HG02588 (cell line): ENCODE results near the gene NCAM1.
A peak's percentile ranks its signal among the peaks of the same experiment; 100 is the strongest.

Experiments used
- ATAC-seq: cut with Tn5 transposase; IDR thresholded peaks from one replicate; pipeline ENCODE4 v1.9.1; 2021; ENCODE audit warnings: mild to moderate bottlenecking, moderate library complexity; ENCODE audit not compliant: unreplicated experiment

The NCAM1 gene

DNA sequence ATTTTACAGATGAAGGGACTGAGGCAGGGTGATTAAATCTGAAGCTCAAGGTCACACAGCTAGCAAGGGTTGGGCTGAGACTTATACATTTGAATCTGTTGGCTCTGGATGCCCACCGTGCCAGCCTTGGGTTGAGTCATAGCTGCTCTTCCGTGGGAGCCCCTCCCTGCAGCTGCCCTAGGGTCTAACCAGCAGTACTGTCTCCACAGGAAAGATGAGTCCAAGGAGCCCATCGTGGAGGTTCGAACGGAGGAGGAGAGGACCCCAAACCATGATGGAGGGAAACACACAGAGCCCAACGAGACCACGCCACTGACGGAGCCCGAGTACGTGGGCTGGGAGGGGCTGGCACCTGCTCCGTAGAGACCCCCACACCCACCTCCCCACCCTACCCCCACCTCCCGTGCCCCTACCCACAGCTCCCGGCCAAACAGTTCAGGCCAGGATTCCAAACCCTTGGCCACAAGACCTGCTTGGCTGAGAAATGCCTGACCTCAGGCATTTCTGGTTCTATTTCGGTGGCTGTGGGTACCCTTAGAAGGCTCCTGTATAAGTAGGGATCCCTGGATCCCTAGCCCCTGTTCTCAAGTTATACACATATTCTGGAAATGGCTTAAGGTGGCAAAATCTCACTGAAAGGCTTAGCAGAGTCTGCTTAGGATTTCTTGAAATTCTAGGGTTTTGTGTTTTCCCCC, 310.5 kb downstream of the NCAM1 start:
- ATAC-seq, result no peak

DNA sequence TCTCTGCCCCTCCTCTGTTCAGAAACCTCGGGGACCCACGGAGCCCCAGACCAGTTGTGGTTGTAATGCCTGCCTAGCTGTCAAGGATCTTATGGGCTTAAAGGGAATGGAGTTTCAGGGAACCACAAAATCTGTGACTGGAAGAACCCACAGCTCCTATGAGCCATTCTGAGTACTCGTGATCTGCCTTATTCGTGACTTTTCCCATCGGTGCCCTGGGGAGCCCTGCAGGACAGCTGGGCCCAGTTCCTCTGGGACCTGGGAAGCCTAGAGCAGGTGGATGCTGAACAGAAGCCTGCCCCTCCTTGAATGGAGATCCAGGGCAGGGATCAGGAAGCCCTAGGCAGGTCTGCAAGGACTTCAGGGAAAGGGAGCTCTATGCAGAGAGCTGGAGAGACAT, 311.1 kb downstream of the NCAM1 start:
- no peak for ATAC-seq

DNA sequence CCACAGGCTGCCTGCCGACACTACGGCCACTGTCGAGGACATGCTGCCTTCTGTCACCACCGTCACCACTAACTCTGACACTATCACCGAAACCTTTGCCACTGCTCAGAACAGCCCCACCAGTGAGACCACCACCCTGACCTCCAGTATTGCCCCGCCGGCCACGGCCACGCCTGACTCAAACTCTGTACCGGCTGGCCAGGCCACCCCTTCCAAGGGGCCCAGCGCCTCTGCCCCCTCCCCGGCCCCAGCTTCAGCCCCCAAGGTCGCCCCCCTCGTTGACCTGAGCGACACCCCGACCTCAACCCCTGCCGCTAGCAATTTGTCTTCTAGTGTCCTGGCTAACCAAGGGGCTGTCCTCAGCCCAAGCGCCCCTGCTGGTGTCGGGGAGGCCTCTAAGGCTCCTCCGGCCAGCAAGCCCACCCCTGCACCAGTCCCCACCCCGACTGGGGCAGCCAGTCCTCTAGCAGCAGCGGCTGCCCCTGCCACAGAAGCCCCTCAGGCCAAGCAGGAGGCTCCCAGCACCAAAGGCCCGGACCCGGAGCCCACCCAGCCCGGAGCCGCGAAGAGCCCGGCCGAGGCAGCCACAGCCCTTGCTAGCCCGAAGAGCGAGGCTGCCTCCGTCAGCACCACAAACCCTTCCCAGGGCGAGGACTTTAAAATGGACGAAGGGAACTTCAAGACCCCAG, 311.9 kb downstream of the NCAM1 start:
- no peak for ATAC-seq

DNA sequence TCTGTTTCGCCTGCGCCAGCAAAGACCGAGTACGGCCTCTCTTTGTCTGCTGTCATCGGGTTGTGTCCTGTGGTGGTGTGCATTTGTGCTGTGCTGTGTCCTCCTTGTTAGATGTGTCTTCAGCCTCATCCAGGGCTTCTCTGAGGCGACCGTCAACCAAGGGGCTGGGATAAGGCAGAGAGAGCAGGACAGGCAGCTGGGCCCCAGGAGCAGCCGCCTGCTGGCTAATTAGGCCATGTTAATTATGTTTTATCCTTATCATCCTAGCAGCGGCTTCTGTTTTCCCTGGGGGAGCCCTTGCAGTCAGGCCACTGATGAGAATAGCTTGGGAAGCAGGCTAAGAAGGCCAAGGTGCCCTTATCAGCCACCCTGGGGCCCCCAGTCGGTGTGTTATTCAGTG, 312.5 kb downstream of the NCAM1 start:
- ATAC-seq, result no peak

DNA sequence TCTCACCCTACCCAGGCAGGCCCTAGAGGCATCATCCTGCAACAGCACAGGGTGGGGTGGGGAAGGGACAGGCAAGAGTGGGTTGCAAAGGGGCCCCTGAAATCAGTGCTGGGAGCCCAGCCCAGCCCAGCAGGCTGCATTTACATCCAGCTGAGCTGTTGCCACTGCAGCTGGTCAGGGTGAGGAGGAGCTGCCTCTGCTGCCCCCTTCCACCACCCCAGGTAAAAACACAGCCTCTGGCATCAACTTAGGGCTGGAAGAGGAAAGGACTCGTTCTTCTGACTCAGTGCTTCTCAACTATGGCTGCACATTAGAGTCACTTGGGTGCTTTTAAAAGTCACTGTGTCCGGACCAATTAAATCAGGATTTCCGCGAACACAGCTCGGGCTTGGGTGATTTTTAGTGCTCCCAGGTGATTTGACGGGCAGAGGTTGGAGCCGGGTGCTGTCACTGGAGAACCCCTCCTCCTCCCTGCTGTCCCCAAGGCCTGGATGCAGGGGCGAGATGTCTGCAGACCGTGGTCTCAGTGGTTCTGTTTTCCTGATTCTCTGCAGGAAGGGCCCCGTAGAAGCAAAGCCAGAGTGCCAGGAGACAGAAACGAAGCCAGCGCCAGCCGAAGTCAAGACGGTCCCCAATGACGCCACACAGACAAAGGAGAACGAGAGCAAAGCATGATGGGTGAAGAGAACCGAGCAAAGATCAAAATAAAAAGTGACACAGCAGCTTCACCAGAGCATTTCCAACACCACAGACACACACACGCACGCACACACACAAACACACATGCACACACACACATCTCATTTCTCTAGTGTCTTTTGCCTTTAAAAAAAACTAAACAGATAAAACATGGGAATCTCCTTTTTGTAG, 313.7 kb downstream of the NCAM1 start:
- no peak for ATAC-seq

DNA sequence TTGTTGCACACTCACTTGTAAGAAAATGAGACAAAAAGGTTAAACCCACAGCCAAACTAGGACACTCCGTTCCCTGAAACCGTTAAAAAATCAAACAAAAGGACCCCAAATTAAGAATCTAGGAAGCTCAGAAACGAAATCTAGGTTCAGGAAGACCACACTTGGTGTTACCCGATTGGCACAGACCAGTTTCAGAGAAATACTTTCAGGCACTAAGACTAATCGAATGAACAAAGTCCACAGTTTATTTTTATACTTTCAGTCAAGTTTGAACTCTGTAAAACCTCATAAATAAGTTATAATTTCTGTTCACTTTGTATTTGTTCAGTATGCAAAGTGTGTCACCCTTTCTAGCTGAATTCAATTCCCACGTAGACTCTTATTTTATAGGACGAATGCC, 314.4 kb downstream of the NCAM1 start:
- no peak for ATAC-seq

DNA sequence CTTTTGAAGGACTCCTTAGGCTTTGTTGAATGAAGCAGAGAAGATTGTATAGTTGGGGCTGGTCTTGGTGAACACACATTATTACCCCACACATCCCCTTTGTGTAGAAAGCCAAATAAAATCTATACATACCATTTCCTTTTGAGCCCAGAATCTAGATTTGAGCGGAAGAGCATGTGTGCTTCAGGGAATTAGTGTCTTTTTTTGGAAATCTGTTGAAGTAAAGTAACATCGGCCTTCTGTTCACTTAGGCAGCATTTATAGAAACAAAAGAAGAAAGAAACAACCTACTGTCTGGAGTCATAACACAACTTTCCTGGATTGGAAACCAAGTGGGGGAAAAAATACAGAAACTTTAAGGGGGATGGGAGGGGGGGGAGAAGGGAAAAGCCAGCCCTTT, 315.2 kb downstream of the NCAM1 start:
- ATAC-seq, result no peak

DNA sequence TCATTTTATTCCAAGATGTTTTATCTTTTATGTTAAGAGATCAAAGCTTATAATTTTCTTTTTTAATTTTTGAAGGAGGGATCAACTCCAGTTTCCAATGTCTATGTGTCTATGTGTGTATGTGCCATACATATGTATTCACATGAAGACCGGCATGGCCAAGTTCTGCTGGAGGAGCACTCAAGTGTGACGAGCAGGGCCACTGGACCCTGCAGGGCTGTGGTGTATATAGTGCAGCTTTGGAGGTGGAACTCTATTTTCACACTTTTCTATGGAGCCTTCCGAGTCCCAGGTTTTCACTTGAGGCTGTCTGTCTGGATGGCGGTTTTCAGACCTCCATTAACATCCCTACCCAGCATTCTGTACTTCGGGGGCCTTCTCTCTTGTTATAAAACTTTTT, 316.7 kb downstream of the NCAM1 start:
- ATAC-seq, result no peak

DNA sequence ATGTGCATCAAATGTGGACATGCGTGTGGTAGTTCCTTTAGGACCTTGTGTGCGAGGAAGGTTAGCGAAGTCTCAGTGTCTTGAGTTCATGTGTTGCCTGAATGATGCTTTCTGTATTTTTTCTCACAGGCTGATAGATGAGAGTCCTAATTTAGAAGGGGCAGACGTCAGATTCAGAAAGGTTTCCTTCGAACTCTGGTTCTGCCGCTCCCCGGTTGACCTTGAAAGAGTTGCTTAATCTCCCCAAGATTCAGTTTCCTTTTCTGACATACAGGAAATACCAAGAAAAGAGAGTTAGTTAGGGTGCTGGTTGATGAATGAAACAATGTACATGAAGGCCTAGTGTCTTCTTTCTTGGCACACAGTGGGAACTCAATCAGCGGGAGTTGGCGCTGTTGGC, 317.3 kb downstream of the NCAM1 start:
- no peak for ATAC-seq

DNA sequence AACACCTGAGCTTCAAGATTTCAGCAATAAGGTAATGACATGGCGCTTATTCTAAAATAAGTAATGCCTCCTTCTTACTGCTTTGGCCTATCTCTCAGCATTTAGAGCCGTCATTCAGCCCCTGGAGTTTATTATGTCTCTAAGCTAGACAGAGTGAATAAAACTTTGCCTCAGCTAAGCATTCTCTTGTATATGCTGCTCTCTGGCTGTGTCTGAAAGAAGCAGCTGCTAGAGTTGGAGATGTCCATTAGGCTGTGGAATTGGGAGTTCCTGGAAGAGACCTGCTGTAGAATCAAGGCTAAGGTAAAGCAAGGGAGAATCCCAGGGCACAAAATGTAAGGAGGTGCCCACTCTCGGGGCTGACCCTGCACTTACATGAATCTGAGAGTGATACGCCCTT, 317.7 kb downstream of the NCAM1 start:
- ATAC-seq, result no peak

DNA sequence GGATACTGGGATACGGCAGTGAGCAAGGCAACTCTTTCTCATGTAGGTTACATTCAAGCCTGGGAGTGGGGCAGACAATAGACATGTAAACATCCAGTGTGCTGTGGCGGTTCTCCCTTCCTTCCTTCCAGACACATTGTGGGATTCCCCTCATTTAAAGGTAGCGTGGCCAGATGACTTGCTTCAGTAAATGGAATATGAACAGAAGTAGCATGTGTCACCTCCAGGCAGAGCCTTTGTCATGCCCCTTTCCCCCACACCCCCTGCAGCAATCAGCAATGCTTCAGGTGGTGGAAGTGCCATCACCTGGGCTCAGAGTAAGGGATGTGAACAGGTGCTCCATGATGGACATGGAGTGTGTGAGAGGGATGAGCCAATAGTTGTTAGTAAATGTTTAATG, 318.4 kb downstream of the NCAM1 start:
- ATAC-seq, result no peak

DNA sequence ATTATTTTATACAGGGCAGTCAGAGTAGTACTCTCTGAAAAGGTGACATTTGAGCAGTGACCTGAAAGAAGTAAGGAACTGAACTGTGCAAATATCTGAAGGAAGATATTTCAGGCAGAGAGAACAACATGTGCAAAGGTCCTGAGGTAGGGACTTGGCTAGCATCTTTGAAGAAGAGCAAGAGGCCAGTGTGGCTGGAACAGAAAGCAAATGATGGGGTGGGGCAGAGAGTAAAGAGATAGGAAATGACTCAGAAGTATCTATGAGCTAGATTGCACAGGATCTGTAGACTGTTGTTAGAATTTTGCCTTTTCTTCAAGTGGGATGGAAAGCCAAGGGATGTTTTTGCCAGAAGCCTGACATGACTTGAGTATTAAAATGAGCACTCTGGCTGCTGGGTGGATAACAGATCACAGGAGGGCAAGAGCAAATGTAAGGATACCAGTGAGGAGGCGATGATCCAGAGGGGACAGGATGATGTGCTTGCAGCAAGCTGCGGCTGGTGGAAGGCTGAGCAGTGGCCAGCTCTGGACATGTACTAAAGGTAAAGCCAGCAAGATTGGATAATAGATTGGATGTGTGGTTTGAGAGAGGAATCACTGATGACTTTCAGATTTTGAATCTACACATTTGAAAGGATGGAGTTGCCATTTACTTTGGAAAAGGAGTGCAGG, 320.0 kb downstream of the NCAM1 start:
- no peak for ATAC-seq

DNA sequence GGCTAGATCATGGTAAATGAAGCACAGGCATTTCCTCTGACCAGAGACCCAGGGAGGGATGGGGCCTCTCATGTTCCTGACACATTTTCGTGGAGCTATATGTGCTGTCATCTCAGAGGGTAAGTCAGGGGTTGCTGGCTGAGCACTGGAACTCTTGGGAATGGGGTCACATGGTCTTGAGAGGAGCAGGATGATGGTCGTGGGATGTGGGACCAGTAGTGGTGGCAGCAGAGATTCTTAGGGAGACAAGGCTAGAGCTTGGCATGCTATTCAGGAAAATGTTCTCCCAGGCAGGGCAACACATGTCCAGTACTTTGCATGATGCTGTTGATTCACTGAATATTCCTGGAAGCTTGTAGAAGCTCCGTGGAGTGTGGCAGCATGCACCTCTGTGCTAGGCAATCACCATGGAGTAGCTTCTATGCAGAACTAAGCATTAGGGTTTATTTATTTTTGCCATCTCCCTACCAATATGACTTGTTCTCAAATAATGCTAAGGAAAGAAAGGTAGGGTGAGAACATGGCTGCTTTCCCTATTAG, 321.7 kb downstream of the NCAM1 start:
- no peak for ATAC-seq

DNA sequence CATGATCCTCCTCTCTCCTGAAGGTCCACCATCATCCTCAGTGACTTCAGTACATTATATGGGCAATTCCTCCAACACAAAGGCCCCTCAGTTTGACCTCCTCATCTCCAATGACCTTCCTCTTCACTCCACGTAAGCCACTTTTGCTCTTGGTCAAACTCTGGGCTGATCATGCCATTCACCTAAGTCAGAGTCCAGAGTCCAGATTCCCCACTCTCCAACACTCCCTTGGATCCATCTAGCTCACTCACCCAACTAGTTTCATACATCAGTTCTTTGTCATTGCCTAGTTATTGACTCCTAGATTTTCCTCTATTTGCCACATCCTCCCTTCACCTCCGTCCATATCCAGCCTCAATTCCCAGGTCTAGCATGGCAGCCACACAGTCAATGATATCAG, 322.7 kb downstream of the NCAM1 start:
- ATAC-seq, result no peak

DNA sequence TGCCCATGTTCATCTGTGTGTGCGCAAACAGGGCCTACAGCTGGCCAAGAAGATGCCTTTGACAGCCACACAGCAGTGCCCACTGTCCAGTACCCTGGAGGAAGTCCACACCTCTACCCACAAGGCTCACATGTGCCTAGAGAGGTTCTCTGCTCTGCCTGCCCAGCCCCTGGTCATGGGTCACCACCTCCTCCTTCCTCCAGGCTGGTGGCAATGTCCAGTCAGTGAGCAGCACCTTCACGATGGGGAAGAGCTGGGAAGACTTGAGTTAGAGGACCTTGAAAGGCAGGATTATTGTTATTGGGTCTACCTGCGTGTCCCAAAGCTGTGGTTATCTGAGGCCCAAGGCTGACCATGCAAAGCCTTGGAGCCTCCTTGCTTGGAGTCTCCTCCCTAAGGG, 324.8 kb downstream of the NCAM1 start:
- no peak for ATAC-seq

DNA sequence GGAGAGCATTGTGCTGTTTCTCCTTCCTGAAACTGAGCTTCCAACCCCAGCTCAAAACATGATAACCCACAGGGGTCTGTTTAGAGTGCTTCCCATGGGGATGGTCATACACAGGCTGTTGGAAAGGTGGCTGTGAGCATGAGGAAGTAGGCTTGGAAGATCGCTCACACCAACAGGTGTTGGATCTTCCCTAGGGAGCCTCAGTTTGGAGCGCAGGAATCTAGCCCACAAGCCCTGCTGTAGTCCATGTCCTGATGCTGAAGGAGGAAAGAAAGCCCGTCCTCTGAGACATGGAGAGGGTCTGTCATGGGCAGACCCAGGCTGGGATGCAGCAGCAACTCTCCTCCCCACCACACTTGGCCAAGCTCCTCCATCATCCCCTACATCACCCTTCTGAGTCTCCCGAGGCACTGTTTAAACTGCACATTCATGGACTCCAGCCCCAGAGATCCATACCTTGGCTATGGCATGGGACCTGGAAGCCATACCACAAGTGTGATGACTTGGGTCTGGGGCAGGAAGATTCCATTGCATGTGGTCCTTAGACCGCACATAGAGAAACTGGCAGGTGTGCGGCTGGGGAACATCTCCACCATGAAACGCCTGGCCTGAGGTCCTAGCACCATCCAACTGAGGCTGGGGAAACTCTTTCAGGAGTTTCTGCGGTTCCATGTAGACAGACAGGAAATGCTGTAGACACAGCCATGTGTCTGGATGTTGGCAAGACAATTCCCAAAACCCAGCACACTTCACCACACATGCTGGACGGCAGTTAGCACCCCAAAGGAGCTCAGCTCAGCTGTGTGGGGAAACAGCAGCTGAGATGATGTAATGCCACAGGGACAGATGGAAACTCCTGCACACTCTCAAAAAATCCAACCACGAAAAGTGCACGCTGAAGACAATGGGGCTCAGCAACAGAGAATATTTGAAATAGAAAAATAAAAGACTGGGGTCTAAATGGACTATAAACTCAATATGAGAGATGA, 325.6 kb downstream of the NCAM1 start:
- no peak for ATAC-seq

DNA sequence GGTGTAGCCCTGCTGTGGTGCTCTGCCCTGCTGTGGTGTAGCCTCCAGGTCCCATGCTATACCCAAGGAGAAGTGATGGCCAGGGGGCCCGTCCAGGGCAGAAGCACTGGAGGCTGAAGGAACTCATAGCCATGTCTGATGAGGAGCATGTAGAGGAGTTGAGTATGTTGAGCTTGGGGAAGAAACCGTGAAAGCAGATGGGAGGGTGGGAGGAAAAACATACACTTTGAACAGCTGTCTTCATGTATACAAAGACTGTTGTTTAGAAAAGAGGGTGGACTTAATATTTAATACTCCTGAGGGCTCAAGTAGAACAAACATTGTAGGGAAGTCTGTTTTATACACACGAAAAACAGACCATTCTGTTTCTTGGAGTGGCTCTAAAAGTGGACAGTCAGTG, 326.6 kb downstream of the NCAM1 start:
- ATAC-seq, result no peak

DNA sequence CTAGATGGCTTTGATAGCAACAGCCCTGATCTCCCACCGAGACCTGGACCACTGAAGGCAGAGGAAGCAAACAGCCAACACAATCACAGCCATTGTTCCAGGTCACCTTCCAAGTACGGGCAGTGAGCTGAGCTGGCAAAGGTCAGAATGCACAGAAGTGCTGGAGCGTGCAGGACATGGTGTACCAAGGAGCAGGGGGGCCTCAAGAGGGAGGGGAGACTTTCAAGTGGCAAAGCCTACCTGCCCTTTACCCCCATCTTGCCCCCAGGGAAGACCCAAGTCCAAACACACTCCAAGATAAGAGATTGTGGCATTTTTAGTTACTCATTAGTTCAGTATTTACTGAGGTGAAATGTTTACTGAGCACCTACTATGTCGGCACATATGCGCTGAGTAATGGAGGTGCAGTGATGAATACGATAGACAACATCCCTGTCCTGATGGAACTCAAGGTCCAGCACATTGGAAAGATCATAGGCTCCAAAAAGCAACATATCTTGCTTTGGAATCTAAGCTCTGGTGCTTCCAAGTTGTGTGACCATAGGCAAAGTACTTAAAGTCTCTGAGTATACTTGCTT, 327.2 kb downstream of the NCAM1 start:
- no peak for ATAC-seq

DNA sequence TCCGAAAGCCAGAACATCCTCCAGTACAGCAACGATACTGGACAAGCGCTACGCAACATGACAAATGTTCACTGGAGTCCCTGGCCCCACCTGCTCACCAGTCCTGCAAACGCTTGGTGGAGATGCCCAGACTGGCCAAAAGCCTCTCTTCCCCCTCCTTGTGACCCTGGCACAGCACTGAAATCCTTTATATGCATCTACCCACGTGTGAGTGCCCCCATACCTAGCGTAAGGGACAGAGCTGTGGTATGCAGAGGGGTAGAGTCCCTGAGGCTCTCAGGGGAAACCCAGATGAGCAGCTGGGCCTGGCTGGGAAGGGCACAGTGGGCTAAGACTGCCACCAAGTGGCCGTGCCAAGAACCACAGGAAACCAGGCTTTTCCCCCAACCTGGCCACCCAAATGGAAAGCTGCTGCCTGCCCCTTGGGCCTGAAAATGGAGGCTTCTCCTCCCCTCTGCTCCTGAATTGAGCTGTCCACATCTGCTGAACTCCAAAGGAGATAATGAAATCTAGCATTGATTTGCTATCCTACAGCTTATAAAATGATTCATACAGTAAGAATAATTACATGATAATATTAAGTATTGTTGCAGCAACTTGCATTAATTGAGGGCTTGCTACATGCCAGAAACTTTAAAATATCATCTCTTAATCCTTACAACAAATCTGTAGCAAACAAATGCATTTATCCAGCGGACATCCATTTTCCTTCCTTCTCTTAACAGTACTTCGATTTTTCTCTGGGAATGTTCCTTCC, 328.4 kb downstream of the NCAM1 start:
- peak; percentile 97 for ATAC-seq
